Cardiac muscle cell (in vitro differentiated cells and primary cell): ENCODE measurements around the gene NEK3. TPM values are rescaled to one million over a fixed set of nuclear protein-coding genes. Genes with fewer than 3 reads are reported as not detected.

Experiments
- DNase-seq, 2 donors: peaks; one replicate each; pipeline versions ENCODE4 v3.0.0 to v3.0.0-alpha.2; 2010 to 2017; ENCODE audit warnings: low read depth in 1 of 2, low spot score in 1 of 2
- H3K27ac ChIP-seq: fragments of 200-600 bp; sonication (generic); 2 replicates; pipeline ENCODE4 v1.5.1; 2016
- H3K27me3 ChIP-seq: fragments of 200-600 bp; sonication (generic); 2 replicates; pipeline ENCODE4 v1.6.0; 2016; ENCODE audit warnings: control low read depth
- H3K36me3 ChIP-seq: fragments of 200-600 bp; sonication (generic); 2 replicates; pipeline ENCODE4 v1.5.1; 2016; ENCODE audit warnings: control low read depth
- H3K4me1 ChIP-seq: fragments of 200-600 bp; sonication (generic); 2 replicates; pipeline ENCODE4 v1.8.1; 2017; ENCODE audit warnings: low read depth, mild to moderate bottlenecking, mixed run types
- H3K4me3 ChIP-seq: fragments of 200-600 bp; sonication (generic); 2 replicates; pipeline ENCODE4 v1.5.1; 2016; ENCODE audit warnings: mild to moderate bottlenecking
- H3K9me3 ChIP-seq: fragments of 200-600 bp; sonication (generic); 2 replicates; pipeline ENCODE4 v1.5.1; 2017; ENCODE audit warnings: low read depth, mild to moderate bottlenecking, control low read depth
- CTCF ChIP-seq: IDR thresholded peaks from 2 replicates; pipeline ENCODE4 v1.5.1; 2012; ENCODE audit warnings: low read depth, mild to moderate bottlenecking, low read length
- polyA plus RNA-seq: library from polyadenylated mRNA; unstranded; fragments of >200 nt; fragmentation: Nextera tagmentation; extraction: Ambion mirVana; gene quantifications from 2 replicates; pipeline ENCODE4 v1.2.1, GENCODE V29; 2016
- total RNA-seq: library from RNA; depleted of rRNA; stranded (reverse); fragments of >200 nt; gene quantifications from 2 replicates; pipeline ENCODE4 v1.2.3, GENCODE V29; 2016

The NEK3 gene
- total and polyA plus RNA-seq, 2 experiments from 2014 or later, result 16.1 to 18.3 TPM

- H3K27ac ChIP-seq, result no peak overlapping the region
- TF ChIP-seq CTCF, result no peak
- H3K36me3 ChIP-seq, result no peaks in the 10 kb centered on the region
- DNase-seq, result no peak
- no peaks in the 10 kb centered on the region for H3K27me3 ChIP-seq
- H3K9me3 ChIP-seq, result no peaks in the 10 kb centered on the region
- H3K4me1 ChIP-seq, result peaks cover 10% of the 10 kb centered on the region
- H3K4me3 ChIP-seq, result no peak overlapping the region
Measured at GRCh38 chr13:52160053-52160452, 656 bp upstream of the NEK3 start.

- Histone ChIP-seq H3K27ac (no peak overlapping the region), H3K4me1 (peaks cover 10% of the 10 kb centered on the region), H3K27me3 (no peaks in the 10 kb centered on the region), H3K4me3 (peak overlapping the region; percentile 77), H3K36me3 (no peaks in the 10 kb centered on the region), H3K9me3 (no peaks in the 10 kb centered on the region)
- DNase-seq, result peak in 1 of 2 donors; percentile 51
- no peak for TF ChIP-seq CTCF
Measured at GRCh38 chr13:52158629-52159158, 703 bp downstream of the NEK3 start.

- Histone ChIP-seq H3K4me1 (no peaks in the 10 kb centered on the region), H3K36me3 (no peaks in the 10 kb centered on the region), H3K27ac (no peak overlapping the region)
Measured at GRCh38 chr13:52156724-52157261, 2.6 kb downstream of the NEK3 start.

GRCh38 chr13:52155177-52155576, 4.2 kb downstream of the NEK3 start:
- no peaks in the 10 kb centered on the region for H3K36me3 ChIP-seq
- TF ChIP-seq CTCF, result no peak

More at GRCh38 chr13:52156724-52157261, 2.6 kb downstream of the NEK3 start:
- H3K9me3 ChIP-seq, result no peaks in the 10 kb centered on the region
- H3K4me3 ChIP-seq, result no peak overlapping the region
- no peak for TF ChIP-seq CTCF
- no peaks in the 10 kb centered on the region for H3K27me3 ChIP-seq
- DNase-seq, result peak in 1 of 2 donors; percentile 32

GRCh38 chr13:52147225-52147624, 12.2 kb downstream of the NEK3 start:
- no peaks in the 10 kb centered on the region for H3K4me1 ChIP-seq
- peaks cover 5% of the 10 kb centered on the region for H3K36me3 ChIP-seq
- no peaks in the 10 kb centered on the region for H3K27me3 ChIP-seq
- no peak for DNase-seq
- no peak overlapping the region for H3K4me3 ChIP-seq
- H3K27ac ChIP-seq, result no peak overlapping the region
- TF ChIP-seq CTCF, result no peak
- H3K9me3 ChIP-seq, result no peaks in the 10 kb centered on the region

More at GRCh38 chr13:52155177-52155576, 4.2 kb downstream of the NEK3 start:
- no peaks in the 10 kb centered on the region for H3K4me1 ChIP-seq
- H3K4me3 ChIP-seq, result no peak overlapping the region
- H3K9me3 ChIP-seq, result no peaks in the 10 kb centered on the region
- H3K27me3 ChIP-seq, result no peaks in the 10 kb centered on the region
- H3K27ac ChIP-seq, result no peak overlapping the region
- DNase-seq, result no peak
